RWPE1 (cell line): ENCODE measurements around the gene FAM13C.

Experiments used
- CTCF ChIA-PET: fragments of 350-600 bp; sonication (Branson Sonifier 250); formaldehyde crosslinking; extraction: SDS; loops from one replicate; lab custom pipeline; 2021; lab: Yijun Ruan, JAX
- POLR2A ChIA-PET: fragments of 400-600 bp; formaldehyde crosslinking; extraction: SDS; loops from one replicate; lab custom pipeline; 2020; ENCODE audit warnings: antibody characterized with exemption; ENCODE audit not compliant: low non-redundant PET; lab: Yijun Ruan, JAX
- DNase-seq: peaks from one replicate; pipeline ENCODE4 v3.0.0; 2012; ENCODE audit warnings: low spot score
- H3K27ac ChIP-seq: fragments of 450-650 bp; 2 replicates; pipeline ENCODE4 v1.5.1; 2017
- CTCF ChIP-seq: fragments of 450-650 bp; conservative IDR thresholded peaks from 2 replicates; pipeline ENCODE4 v1.5.1; 2017; ENCODE audit warnings: low read depth, mild to moderate bottlenecking

The FAM13C gene

GRCh38 chr10:59269651-59270050, 92.7 kb downstream of the FAM13C start:
- H3K27ac ChIP-seq: no peak overlapping the region
- DNase-seq: no peak
- TF ChIP-seq CTCF: no peak
- CTCF ChIA-PET: interaction anchor here (0.6 to 0.7 kb wide), 2 partner anchors 67 to 353 kb away, joined by 3 read pairs; no protein-coding TSS in a partner anchor
- POLR2A ChIA-PET: no interaction called here

GRCh38 chr10:59268460-59268859, 93.9 kb downstream of the FAM13C start:
- H3K27ac ChIP-seq: no peak overlapping the region
- POLR2A ChIA-PET: no interaction called here
- DNase-seq: no peak
- CTCF ChIA-PET: no interaction called here
- no peak for TF ChIP-seq CTCF

GRCh38 chr10:59266321-59266720, 96.0 kb downstream of the FAM13C start:
- ChIA-PET CTCF (no interaction called here), POLR2A (no interaction called here)
- TF ChIP-seq CTCF: no peak
- no peak for DNase-seq
- H3K27ac ChIP-seq: no peak overlapping the region

GRCh38 chr10:59265141-59265540, 97.2 kb downstream of the FAM13C start:
- CTCF ChIA-PET: no interaction called here
- H3K27ac ChIP-seq: no peak overlapping the region
- DNase-seq: peak; percentile 27
- no peak for TF ChIP-seq CTCF
- POLR2A ChIA-PET: no interaction called here

GRCh38 chr10:59258890-59259289, 103.5 kb downstream of the FAM13C start:
- DNase-seq: no peak
- H3K27ac ChIP-seq: no peak overlapping the region
- no peak for TF ChIP-seq CTCF
- POLR2A ChIA-PET: no interaction called here
- CTCF ChIA-PET: interaction anchor here (0.6 to 1.0 kb wide), 2 partner anchors 325 to 363 kb away, joined by 3 read pairs; no protein-coding TSS in a partner anchor

DNA sequence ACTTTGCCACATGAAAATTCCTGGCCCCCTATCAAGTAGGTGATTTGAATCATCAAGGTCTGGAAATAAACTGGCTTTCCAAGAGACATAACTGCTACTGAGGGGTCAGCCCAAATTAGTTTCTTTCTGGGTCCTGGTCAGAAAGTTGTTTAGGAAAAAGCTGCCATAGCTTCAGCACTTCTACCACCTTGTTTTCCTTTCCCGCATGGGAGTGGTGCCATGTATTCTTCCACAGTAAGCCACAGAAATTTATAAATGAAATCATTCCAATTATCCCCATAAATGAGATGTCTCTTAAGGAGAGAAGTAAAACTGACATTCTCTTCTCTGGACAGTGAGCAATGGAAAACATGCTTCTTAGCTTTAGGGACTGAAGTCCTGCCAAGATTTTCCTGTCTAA, 105.1 kb downstream of the FAM13C start:
- no peak for TF ChIP-seq CTCF
- POLR2A ChIA-PET: no interaction called here
- H3K27ac ChIP-seq: no peak overlapping the region
- CTCF ChIA-PET: no interaction called here
- DNase-seq: no peak
